Progenitor cell of endocrine pancreas (in vitro differentiated cells): ENCODE data around the gene AZU1. TPM values are rescaled to one million over a fixed set of nuclear protein-coding genes. Genes with fewer than 3 reads are reported as not detected.

Experiments
- DNase-seq: peaks from one replicate; pipeline ENCODE4 v3.0.0; 2021; ENCODE audit warnings: low spot score; ENCODE audit not compliant: unreplicated experiment
- H3K27ac Mint-ChIP-seq: 2 replicates; pipeline ENCODE4 v1.8.0; 2021; ENCODE audit warnings: mild to moderate bottlenecking, moderate library complexity, mixed read lengths
- H3K27me3 Mint-ChIP-seq: 2 replicates; pipeline ENCODE4 v1.8.0; 2021; ENCODE audit warnings: mixed read lengths
- H3K36me3 Mint-ChIP-seq: 2 replicates; pipeline ENCODE4 v1.8.0; 2022; ENCODE audit warnings: mixed read lengths; ENCODE audit not compliant: insufficient read depth
- H3K4me1 Mint-ChIP-seq: 2 replicates; pipeline ENCODE4 v1.8.0; 2021; ENCODE audit warnings: low read depth, mixed read lengths
- H3K4me3 Mint-ChIP-seq: 2 replicates; pipeline ENCODE4 v1.8.0; 2021; ENCODE audit warnings: low read depth, mild to moderate bottlenecking, moderate library complexity, mixed read lengths
- H3K9me3 Mint-ChIP-seq: 2 replicates; pipeline ENCODE4 v1.8.0; 2021; ENCODE audit warnings: low read depth, mixed read lengths
- CTCF ChIP-seq: fragments of 200-600 bp; sonication (generic); IDR thresholded peaks from one replicate; pipeline ENCODE4 v1.5.0; 2021; ENCODE audit warnings: antibody characterized with exemption, mild to moderate bottlenecking; ENCODE audit not compliant: unreplicated experiment
- total RNA-seq: library from RNA; stranded (reverse); gene quantifications from 2 replicates; pipeline ENCODE4 v1.2.1, GENCODE V29; 2021

Gene AZU1
- total RNA-seq, 1 donor from 2014 or later: 5.1 TPM

- peaks cover 14% of the 10 kb centered on the region for H3K4me1 Mint-ChIP-seq
- DNase-seq: no peak
- peak overlapping the region; percentile 3 for H3K4me3 Mint-ChIP-seq
- TF ChIP-seq CTCF: no peak
- no peaks in the 10 kb centered on the region for H3K27me3 Mint-ChIP-seq
- H3K9me3 Mint-ChIP-seq: no peaks in the 10 kb centered on the region
- H3K27ac Mint-ChIP-seq: no peak overlapping the region
- H3K36me3 Mint-ChIP-seq: peaks cover 6% of the 10 kb centered on the region
Observed at GRCh38 chr19:795073-795611, 32.5 kb upstream of the AZU1 start.

- Mint-ChIP-seq H3K4me3 (peak overlapping the region; percentile 3), H3K4me1 (peaks cover 20% of the 10 kb centered on the region), H3K27ac (no peak overlapping the region), H3K36me3 (peaks cover 6% of the 10 kb centered on the region), H3K27me3 (no peaks in the 10 kb centered on the region), H3K9me3 (no peaks in the 10 kb centered on the region)
- TF ChIP-seq CTCF: no peak
- no peak for DNase-seq
Observed at GRCh38 chr19:795691-796581, 31.7 kb upstream of the AZU1 start.

- DNase-seq: peak; percentile 99
- Mint-ChIP-seq H3K27me3 (no peaks in the 10 kb centered on the region), H3K27ac (peak within 1 kb of the TSS; percentile 97), H3K9me3 (no peaks in the 10 kb centered on the region), H3K4me3 (peak within 1 kb of the TSS; percentile 85), H3K36me3 (peaks cover 6% of the 10 kb centered on the region), H3K4me1 (peaks cover 26% of the 10 kb centered on the region)
- no peak for TF ChIP-seq CTCF
Observed at GRCh38 chr19:796692-797527, 30.7 kb upstream of the AZU1 start, which contains the start of gene PTBP1. Gene PTBP1 (plus strand): TSS chr19:797452. CDS start chr19:797498, 46 bp downstream.

- Mint-ChIP-seq H3K27me3 (no peaks in the 10 kb centered on the region), H3K4me1 (peaks cover 33% of the 10 kb centered on the region), H3K4me3 (peak overlapping the region; percentile 85), H3K27ac (peak overlapping the region; percentile 94), H3K36me3 (peaks cover 9% of the 10 kb centered on the region), H3K9me3 (no peaks in the 10 kb centered on the region)
- DNase-seq: peak; percentile 79
- TF ChIP-seq CTCF: no peak
Observed at GRCh38 chr19:797528-798414, 29.9 kb upstream of the AZU1 start.
